B cell (primary cell): ENCODE results near the gene MPI. TPM values are rescaled to one million over a fixed set of nuclear protein-coding genes. Genes with fewer than 3 reads are reported as not detected.
A peak's percentile ranks its signal among the peaks of the same experiment; 100 is the strongest.

Experiments
- ATAC-seq: fragments of 200-7000 bp; cut with Tn5 transposase; one replicate; pipeline ENCODE4 v1.10.0; 2021; ENCODE audit warnings: low read depth, mild to moderate bottlenecking, moderate number of reproducible peaks, moderate library complexity
- CTCF ChIA-PET: fragments of 350-600 bp; sonication (Branson Sonifier 250); formaldehyde crosslinking; loops from one replicate; lab custom pipeline; 2021; ENCODE audit warnings: antibody characterized with exemption, inconsistent platforms; lab: Charles Lee
- POLR2A ChIA-PET: fragments of 350-600 bp; sonication (Branson Sonifier 250); formaldehyde crosslinking; loops from one replicate; lab custom pipeline; 2021; ENCODE audit warnings: antibody characterized with exemption; lab: Charles Lee
- DNase-seq: peaks from one replicate; pipeline ENCODE4 v3.0.0; 2013
- H2AFZ ChIP-seq: 2 replicates; pipeline ENCODE4 v1.6.1; 2012; ENCODE audit warnings: mild to moderate bottlenecking, low read depth, low read length; ENCODE audit not compliant: insufficient read depth, poor library complexity, severe bottlenecking
- H3K27ac ChIP-seq, 2 donors: 1 replicate in 1 of 2; 2 replicates in 1 of 2; pipeline ENCODE4 v1.5.1; 2012 to 2013; ENCODE audit warnings: low read length in 2 of 2, mild to moderate bottlenecking in 2 of 2, moderate library complexity in 1 of 2
- H3K27me3 ChIP-seq, 4 experiments: fragments of 200-600 bp in 1 of 4; sonication (generic) in 1 of 4; replicated peaks in 1 of 4; 1 replicate in 2 of 4; 2 replicates in 2 of 4; pipeline versions ENCODE4 v1.6.1 to v1.7.0; 2013 to 2016; ENCODE audit warnings: low read length in 3 of 4, mild to moderate bottlenecking in 2 of 4, mixed read lengths in 1 of 4, moderate library complexity in 1 of 4; ENCODE audit not compliant: insufficient read depth in 4 of 4, control insufficient read depth in 3 of 4; ENCODE audit errors: control extremely low read depth in 1 of 4
- H3K36me3 ChIP-seq, 2 experiments: replicated peaks in 1 of 2; 1 replicate in 1 of 2; 2 replicates in 1 of 2; pipeline versions ENCODE4 v1.6.1 to v1.7.1; 2013; ENCODE audit warnings: low read length in 1 of 2; ENCODE audit not compliant: insufficient read depth in 2 of 2, control insufficient read depth in 1 of 2; ENCODE audit errors: control extremely low read depth in 1 of 2, extremely low read depth in 1 of 2
- H3K4me1 ChIP-seq, 2 donors: fragments of 200-600 bp in 1 of 2; sonication (generic) in 1 of 2; 1 replicate in 1 of 2; 2 replicates in 1 of 2; pipeline versions ENCODE4 v1.5.1 to v1.6.1; 2013 to 2017; ENCODE audit warnings: low read length in 2 of 2; ENCODE audit not compliant: control insufficient read depth in 2 of 2, insufficient read depth in 2 of 2
- H3K4me2 ChIP-seq: replicated peaks from 2 replicates; pipeline ENCODE3; 2012; ENCODE audit warnings: mild to moderate bottlenecking, low read depth, low read length; ENCODE audit not compliant: poor library complexity, severe bottlenecking
- H3K4me3 ChIP-seq, 5 experiments: fragments of 200-600 bp in 1 of 5; sonication (generic) in 1 of 5; 1 replicate in 3 of 5; 2 replicates in 2 of 5; pipeline versions ENCODE4 v1.5.1 to v1.7.0; 2011 to 2016; ENCODE audit warnings: low read length in 4 of 5, mild to moderate bottlenecking in 4 of 5, low read depth in 2 of 5, control low read depth in 1 of 5, moderate library complexity in 1 of 5; ENCODE audit not compliant: insufficient read depth in 1 of 5; ENCODE audit errors: control extremely low read depth in 1 of 5, extremely low read depth in 1 of 5
- H3K79me2 ChIP-seq: fragments of 200-600 bp; sonication (generic); one replicate; pipeline ENCODE4 v1.6.0; 2016; ENCODE audit warnings: low read length; ENCODE audit not compliant: control insufficient read depth, insufficient read depth
- H3K9ac ChIP-seq: fragments of 200-600 bp; sonication (generic); 2 replicates; pipeline ENCODE4 v1.6.1; 2017; ENCODE audit warnings: mild to moderate bottlenecking, low read length, moderate library complexity
- H3K9me3 ChIP-seq, 3 donors: one replicate each; pipeline versions ENCODE4 v1.6.1 to v1.7.1; 2013; ENCODE audit warnings: low read length in 2 of 3; ENCODE audit not compliant: control insufficient read depth in 2 of 3, insufficient read depth in 1 of 3; ENCODE audit errors: control extremely low read depth in 1 of 3
- H4K20me1 ChIP-seq: 2 replicates; pipeline ENCODE4 v1.6.0; 2012; ENCODE audit warnings: mild to moderate bottlenecking, low read length; ENCODE audit not compliant: insufficient read depth, control insufficient read depth, poor library complexity, severe bottlenecking
- H3K27ac Mint-ChIP-seq: one replicate; pipeline ENCODE4 v1.8.0; 2021; ENCODE audit warnings: mixed read lengths
- H3K27me3 Mint-ChIP-seq: one replicate; pipeline ENCODE4 v1.8.0; 2021; ENCODE audit warnings: mixed read lengths
- H3K4me1 Mint-ChIP-seq: one replicate; pipeline ENCODE4 v1.8.0; 2021; ENCODE audit warnings: mixed read lengths
- H3K4me3 Mint-ChIP-seq: one replicate; pipeline ENCODE4 v1.8.0; 2021; ENCODE audit warnings: mixed read lengths
- H3K9me3 Mint-ChIP-seq: one replicate; pipeline ENCODE4 v1.8.0; 2022; ENCODE audit warnings: mixed read lengths; ENCODE audit not compliant: insufficient read depth
- CTCF ChIP-seq: fragments of 200-600 bp; IDR thresholded peaks from one replicate; pipeline ENCODE4 v1.8.0; 2022; ENCODE audit warnings: antibody characterized with exemption, mild to moderate bottlenecking
- EZH2 ChIP-seq: IDR thresholded peaks from 2 replicates; pipeline ENCODE4 v1.6.1; 2012; ENCODE audit warnings: borderline replicate concordance, low read depth, mild to moderate bottlenecking, moderate library complexity, low read length; ENCODE audit not compliant: insufficient read depth, poor library complexity, severe bottlenecking
- WGBS: methylation state at CpG from one replicate; pipeline ENCODE4 v1.1.5; 2013; ENCODE audit warnings: missing lambda C conversion rate; ENCODE audit not compliant: insufficient coverage; 5-methylcytosine and 5-hydroxymethylcytosine counted together
- intact Hi-C: fragments of 100-400 bp; cut with micrococcal nuclease; formaldehyde crosslinking; loops from one replicate; pipeline ENCODE4 v1.10.0; 2022
- polyA plus RNA-seq: library from polyadenylated mRNA; depleted of rRNA; stranded (reverse); fragments of >200 nt; gene quantifications from 2 replicates; pipeline ENCODE4 v1.2.3, GENCODE V29; 2012
- total RNA-seq, 2 donors: library from RNA; stranded (reverse); fragments of 120-200 nt in 1 of 2; gene quantifications; 1 replicate in 1 of 2; 2 replicates in 1 of 2; pipeline versions ENCODE4 v1.2.3 to v1.2.4, GENCODE V29; 2013 to 2022

The MPI gene
- total and polyA plus RNA-seq, 2 donors (not counting 1 experiment from before 2014, with no cell fraction given) = 37.2 to 59.8 TPM

GRCh38 chr15:74842581-74843444, 47.0 kb upstream of the MPI start, which contains the start of gene ULK3:
Gene ULK3, minus strand, starts transcription at chr15:74843156. Its CDS starts 51 bp downstream, at chr15:74843105.
- under 1% methylated on average over 84 of the region's 84 CpGs for WGBS
- H3K27ac Mint-ChIP-seq = peak within 1 kb of the TSS; percentile 92
- H3K9me3 Mint-ChIP-seq = no peaks in the 10 kb centered on the region
- DNase-seq = peak; percentile 95
- peak within 1 kb of the TSS; percentile 65 to 88 (median 72) for H3K4me3 ChIP-seq
- no peaks in the 10 kb centered on the region for H3K9me3 ChIP-seq
- CTCF ChIA-PET = interaction anchor here (0.5 to 10.2 kb wide), 15 partner anchors 11 to 226 kb away, joined by 3 to 98 read pairs (median 5); partner anchors contain the start of gene MPI
- no peaks in the 10 kb centered on the region for H3K27me3 Mint-ChIP-seq
- peak; percentile 80 for TF ChIP-seq CTCF
- TF ChIP-seq EZH2 = no peak
- intact Hi-C loops = loop anchor here (1.0 to 5.0 kb wide), 8 partner anchors 30 to 229 kb away; partner anchors contain the start of genes FAM219B and SCAMP2
- POLR2A ChIA-PET = interaction anchor here (0.7 to 1.8 kb wide), 6 partner anchors 14 to 96 kb away, joined by 3 to 10 read pairs (median 4); no protein-coding TSS in a partner anchor
- peak; percentile 95 for ATAC-seq
- no peaks in the 10 kb centered on the region for H4K20me1 ChIP-seq
- peaks cover 43% of the 10 kb centered on the region for H3K4me1 Mint-ChIP-seq
- H3K4me2 ChIP-seq = peak within 1 kb of the TSS; percentile 88
- peak within 1 kb of the TSS; percentile 80 for H3K9ac ChIP-seq
- peaks cover 0 to 21% of the 10 kb centered on the region in 2 experiments for H3K36me3 ChIP-seq
- no peaks in the 10 kb centered on the region for H3K27me3 ChIP-seq
- peak within 1 kb of the TSS; percentile 91 for H3K4me3 Mint-ChIP-seq
- H2AFZ ChIP-seq = peak within 1 kb of the TSS; percentile 95
- peak within 1 kb of the TSS; percentile 78 to 81 for H3K27ac ChIP-seq
- peaks cover 7% of the 10 kb centered on the region for H3K79me2 ChIP-seq
- H3K4me1 ChIP-seq = peaks cover 26 to 40% of the 10 kb centered on the region in 2 donors
